Neural crest cell (in vitro differentiated cells): Measurements from ENCODE around the gene MAN2B1. TPM values are rescaled to one million over a fixed set of nuclear protein-coding genes. Genes with fewer than 3 reads are reported as not detected.
A peak's percentile ranks its signal among the peaks of the same experiment; 100 is the strongest.
"Not testable (repeated sequence)": the region's sequence is repeated elsewhere in the genome, so short reads cannot be mapped to it uniquely, and the experiment has no call there.

ENCODE experiments used
- DNase-seq: peaks from one replicate; pipeline ENCODE4 v3.0.0; 2021; ENCODE audit warnings: low read depth, mixed read lengths, low spot score
- H3K27ac Mint-ChIP-seq: one replicate; pipeline ENCODE4 v1.8.0; 2021; ENCODE audit warnings: mild to moderate bottlenecking, mixed read lengths; ENCODE audit not compliant: unreplicated experiment
- H3K27me3 Mint-ChIP-seq: 2 replicates; pipeline ENCODE4 v1.8.0; 2021; ENCODE audit warnings: low read depth, mild to moderate bottlenecking, mixed read lengths
- H3K36me3 Mint-ChIP-seq: 2 replicates; pipeline ENCODE4 v1.8.0; 2021; ENCODE audit warnings: low read depth, mild to moderate bottlenecking, mixed read lengths
- H3K4me1 Mint-ChIP-seq: 2 replicates; pipeline ENCODE4 v1.8.0; 2021; ENCODE audit warnings: mixed read lengths
- H3K4me3 Mint-ChIP-seq: one replicate; pipeline ENCODE4 v1.8.0; 2021; ENCODE audit warnings: mild to moderate bottlenecking, mixed read lengths
- H3K9me3 Mint-ChIP-seq: 2 replicates; pipeline ENCODE4 v1.8.0; 2021; ENCODE audit warnings: mixed read lengths
- total RNA-seq: library from RNA; stranded (reverse); gene quantifications from 2 replicates; pipeline ENCODE4 v1.2.1, GENCODE V29; 2021
- TF ChIP-seq, protein P1 (sequence below): fragments of 200-600 bp; sonication (generic); conservative IDR thresholded peaks from 2 replicates; pipeline ENCODE4 v1.5.0; 2021; ENCODE audit warnings: antibody characterized with exemption, mild to moderate bottlenecking

Gene MAN2B1
- total RNA-seq, 1 donor from 2014 or later: 103 TPM

DNA sequence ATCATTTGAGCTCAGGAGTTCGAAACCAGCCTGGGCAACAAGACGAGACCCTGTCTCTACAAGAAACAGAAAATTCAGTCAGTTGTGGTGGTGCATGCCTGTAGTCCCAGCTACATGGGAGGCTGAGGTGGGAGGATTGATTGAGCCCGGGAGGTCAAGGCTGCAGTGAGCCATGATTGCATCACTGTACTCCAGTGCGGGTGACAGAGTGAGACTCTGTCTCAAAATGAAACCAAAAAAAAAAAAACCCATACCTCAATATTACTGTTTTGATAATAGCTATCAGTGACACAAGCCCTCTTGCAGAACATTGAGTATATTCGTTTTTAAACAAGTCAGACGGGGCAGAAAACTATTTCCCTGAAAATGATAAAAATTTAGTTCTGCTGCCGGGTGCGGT, 39.6 kb downstream of the MAN2B1 start:
- TF ChIP-seq, protein P1, sequence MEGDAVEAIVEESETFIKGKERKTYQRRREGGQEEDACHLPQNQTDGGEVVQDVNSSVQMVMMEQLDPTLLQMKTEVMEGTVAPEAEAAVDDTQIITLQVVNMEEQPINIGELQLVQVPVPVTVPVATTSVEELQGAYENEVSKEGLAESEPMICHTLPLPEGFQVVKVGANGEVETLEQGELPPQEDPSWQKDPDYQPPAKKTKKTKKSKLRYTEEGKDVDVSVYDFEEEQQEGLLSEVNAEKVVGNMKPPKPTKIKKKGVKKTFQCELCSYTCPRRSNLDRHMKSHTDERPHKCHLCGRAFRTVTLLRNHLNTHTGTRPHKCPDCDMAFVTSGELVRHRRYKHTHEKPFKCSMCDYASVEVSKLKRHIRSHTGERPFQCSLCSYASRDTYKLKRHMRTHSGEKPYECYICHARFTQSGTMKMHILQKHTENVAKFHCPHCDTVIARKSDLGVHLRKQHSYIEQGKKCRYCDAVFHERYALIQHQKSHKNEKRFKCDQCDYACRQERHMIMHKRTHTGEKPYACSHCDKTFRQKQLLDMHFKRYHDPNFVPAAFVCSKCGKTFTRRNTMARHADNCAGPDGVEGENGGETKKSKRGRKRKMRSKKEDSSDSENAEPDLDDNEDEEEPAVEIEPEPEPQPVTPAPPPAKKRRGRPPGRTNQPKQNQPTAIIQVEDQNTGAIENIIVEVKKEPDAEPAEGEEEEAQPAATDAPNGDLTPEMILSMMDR: no peak
- H3K27ac Mint-ChIP-seq: no peak overlapping the region
- H3K27me3 Mint-ChIP-seq: no peaks in the 10 kb centered on the region
- peaks cover 55% of the 10 kb centered on the region for H3K36me3 Mint-ChIP-seq
- H3K4me1 Mint-ChIP-seq: no peaks in the 10 kb centered on the region
- no peak for DNase-seq
- no peak overlapping the region for H3K4me3 Mint-ChIP-seq
- H3K9me3 Mint-ChIP-seq: peaks cover 13% of the 10 kb centered on the region

DNA sequence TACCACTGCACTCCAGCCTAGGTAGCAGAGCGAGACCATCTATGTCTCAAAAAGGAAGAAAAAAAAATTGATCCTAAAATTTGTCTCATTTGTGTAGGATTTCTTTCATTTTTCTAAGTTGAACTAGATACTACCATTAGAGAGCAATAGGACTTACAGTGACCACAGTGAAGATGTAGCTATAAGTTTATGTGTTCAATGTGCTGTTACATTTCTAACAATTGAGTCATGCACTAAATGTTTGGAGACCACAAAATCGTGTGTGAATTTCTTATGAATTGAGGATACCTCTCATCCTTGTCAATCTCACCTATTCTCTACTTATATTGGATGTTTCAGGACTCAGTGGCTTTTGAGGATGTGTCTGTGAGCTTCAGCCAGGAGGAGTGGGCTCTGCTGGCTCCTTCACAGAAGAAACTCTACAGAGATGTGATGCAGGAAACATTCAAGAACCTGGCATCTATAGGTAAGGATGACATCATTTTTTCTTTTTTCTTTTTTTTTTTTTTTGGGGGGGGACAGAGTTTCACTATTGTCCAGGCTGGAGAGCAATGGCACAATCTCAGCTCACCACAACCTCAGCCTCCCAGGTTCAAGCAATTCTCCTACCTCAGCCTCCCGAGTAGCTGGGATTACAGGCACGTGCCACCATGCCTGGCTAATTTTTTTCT, 43.0 kb downstream of the MAN2B1 start:
- peaks cover 8% of the 10 kb centered on the region for H3K9me3 Mint-ChIP-seq
- H3K4me1 Mint-ChIP-seq: no peaks in the 10 kb centered on the region
- no peaks in the 10 kb centered on the region for H3K27me3 Mint-ChIP-seq
- peaks cover 42% of the 10 kb centered on the region for H3K36me3 Mint-ChIP-seq
- H3K27ac Mint-ChIP-seq: no peak overlapping the region
- DNase-seq: no peak
- TF ChIP-seq, protein P1: no peak
- no peak overlapping the region for H3K4me3 Mint-ChIP-seq

DNA sequence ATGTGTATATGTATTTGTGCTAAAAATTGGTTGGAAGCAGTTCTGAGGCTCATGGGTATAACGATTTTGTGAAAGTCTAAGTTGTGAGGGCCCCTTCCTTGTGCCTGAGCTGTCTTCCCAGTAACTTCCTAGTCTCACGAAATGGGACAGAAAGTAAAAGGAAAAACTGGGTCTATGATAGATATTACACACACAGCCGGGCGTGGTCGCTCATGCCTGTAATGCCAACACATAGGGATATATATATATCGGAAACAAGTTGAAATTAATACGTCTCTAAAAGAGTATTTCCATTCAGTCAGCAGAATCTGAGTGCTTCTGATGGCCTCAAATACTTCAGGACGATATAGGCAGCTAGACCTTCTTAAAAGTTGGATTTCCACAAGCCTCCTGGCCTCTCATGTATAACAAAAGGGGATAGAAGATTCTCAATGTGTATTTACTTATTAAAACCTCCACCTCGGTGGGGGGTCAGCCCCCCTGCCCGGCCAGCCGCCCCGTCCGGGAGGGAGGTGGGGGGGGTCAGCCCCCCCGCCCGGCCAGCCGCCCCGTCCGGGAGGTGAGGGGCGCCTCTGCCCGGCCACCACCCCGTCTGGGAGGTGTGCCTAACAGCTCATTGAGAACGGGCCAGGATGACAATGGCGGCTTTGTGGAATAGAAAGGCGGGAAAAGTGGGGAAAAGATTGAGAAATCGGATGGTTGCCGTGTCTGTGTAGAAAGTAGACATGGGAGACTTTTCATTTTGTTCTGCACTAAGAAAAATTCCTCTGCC, 45.1 kb downstream of the MAN2B1 start:
- not testable (repeated sequence) for H3K9me3 Mint-ChIP-seq, H3K4me3 Mint-ChIP-seq, H3K27me3 Mint-ChIP-seq, H3K27ac Mint-ChIP-seq, H3K4me1 Mint-ChIP-seq, DNase-seq
- H3K36me3 Mint-ChIP-seq: peaks cover 27% of the 10 kb centered on the region

DNA sequence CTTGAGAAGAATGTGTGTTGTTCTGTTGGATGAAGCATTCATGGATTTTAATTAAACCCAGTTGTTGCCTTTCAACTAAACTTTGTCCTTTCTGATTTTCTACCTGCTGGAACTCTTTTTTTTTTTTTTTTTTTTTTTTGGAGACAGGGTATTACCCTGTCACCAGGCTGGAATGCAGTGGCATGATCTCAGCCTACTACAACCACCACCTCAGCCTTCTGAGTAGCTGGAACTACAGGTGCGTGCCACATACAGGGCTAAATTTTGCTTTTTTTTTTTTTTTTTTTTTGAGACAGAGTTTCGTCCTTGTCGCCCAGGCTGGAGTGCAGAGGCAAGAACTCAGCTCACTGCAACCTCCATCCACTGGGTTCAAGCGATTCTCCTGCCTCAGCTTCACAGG, 48.9 kb downstream of the MAN2B1 start:
- no peak for DNase-seq
- Mint-ChIP-seq H3K27me3 (no peaks in the 10 kb centered on the region), H3K4me1 (peaks cover 4% of the 10 kb centered on the region), H3K36me3 (peaks cover 20% of the 10 kb centered on the region), H3K27ac (no peak overlapping the region), H3K4me3 (no peak overlapping the region), H3K9me3 (peaks cover 4% of the 10 kb centered on the region)
- TF ChIP-seq, protein P1: no peak

DNA sequence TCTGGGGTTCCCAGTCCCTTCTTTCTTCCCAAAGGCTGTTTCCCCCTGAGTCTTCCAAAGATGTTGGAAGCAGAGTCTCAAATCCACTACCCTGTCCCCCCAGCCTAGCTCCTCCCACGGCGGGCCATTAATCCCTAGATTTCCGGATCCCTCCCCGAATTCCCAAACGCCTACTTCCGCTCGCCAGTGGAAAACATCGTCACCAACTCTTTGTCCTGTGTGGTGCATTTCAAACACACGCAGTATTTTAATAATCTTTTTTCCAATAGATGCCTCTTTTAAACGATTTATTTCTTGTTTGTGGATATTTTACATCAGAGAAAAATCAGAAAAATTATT, 55.2 kb downstream of the MAN2B1 start:
- DNase-seq: peak; percentile 39
- Mint-ChIP-seq H3K27me3 (no peaks in the 10 kb centered on the region), H3K27ac (peak overlapping the region; percentile 100), H3K36me3 (peaks cover 5% of the 10 kb centered on the region), H3K4me3 (peak overlapping the region; percentile 100), H3K9me3 (no peaks in the 10 kb centered on the region), H3K4me1 (peaks cover 16% of the 10 kb centered on the region)
- TF ChIP-seq, protein P1: no peak
